Measurements from ENCODE around the gene PCSK1.

The PCSK1 gene

DNA sequence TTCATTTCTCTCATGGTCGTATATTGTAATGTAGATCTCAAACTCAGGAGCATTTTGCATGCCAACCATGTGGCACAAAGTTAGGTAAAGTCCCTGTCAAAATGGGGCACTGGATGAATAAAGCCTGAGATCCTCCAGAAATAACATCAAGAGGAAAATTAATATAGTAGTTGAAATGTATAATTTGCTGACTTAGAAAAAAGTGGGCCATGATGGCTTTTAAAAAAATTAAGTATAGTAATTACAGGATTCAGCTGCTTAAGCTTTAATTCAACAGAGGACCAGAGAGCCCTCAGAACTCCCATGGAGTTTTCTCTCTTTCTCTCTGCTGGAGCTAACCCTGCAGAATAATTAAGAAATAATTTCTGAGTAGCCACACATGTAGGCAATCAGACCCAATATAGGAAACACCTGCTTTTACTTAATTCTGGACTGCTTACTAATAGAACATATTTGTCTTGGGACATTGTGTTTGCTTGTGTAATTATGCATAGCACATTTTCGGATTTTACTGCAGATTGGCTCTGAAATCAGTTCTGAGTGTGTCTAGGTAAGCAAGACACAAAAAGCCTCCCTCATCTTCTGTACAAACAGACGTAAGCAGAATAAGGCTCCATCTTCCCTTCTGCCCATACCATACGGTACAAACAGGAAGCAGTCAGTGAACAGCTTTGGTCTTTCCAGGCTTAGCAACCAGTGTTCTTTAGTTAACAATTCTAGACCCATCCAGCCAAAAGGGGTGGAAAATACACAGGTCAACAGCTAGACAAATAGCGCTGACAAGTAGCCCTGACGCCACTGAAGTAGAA is 26.5 kb upstream of the PCSK1 start:
- no peaks in the 10 kb centered on the region for H3K27me3 ChIP-seq (ENCODE audit: control insufficient read depth, insufficient read depth, low read length)

DNA sequence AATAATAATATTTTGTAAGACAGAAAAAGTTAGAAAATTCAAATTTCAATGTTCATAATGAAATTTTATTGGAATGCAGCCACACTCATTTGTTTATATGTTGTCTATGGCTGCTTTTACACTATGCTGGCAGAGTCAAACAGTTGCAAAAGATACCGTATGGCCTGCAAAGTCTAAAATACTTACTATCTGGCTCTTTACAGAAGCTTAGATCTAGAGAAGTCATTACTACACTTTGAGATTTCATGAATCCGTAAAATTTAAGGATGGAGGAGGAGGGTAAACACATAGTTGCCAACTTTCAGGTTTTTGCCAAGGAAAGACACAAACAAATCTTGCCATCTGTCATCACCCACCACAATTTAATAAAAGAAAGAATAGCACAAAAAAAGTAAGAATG is 25.1 kb upstream of the PCSK1 start:
- Histone ChIP-seq H3K27ac (ENCODE audit: low read length) (no peak overlapping the region), H3K9me3 (ENCODE audit: control insufficient read depth, insufficient read depth, low read length) (no peaks in the 10 kb centered on the region), H3K36me3 (ENCODE audit: control insufficient read depth, insufficient read depth, low read length) (no peaks in the 10 kb centered on the region), H3K4me3 (ENCODE audit: low read length) (no peak overlapping the region), H3K27me3 (ENCODE audit: control insufficient read depth, insufficient read depth, low read length) (no peaks in the 10 kb centered on the region), H3K4me1 (ENCODE audit: control insufficient read depth, insufficient read depth, low read length) (no peaks in the 10 kb centered on the region)
- no CpG with 5 or more reads among the region's 2 CpGs for WGBS (ENCODE audit: insufficient coverage, insufficient read length)
- DNase-seq (ENCODE audit: low read depth, low spot score): no peak

More for the DNA sequence above, 26.5 kb upstream of the PCSK1 start:
- H3K9me3 ChIP-seq (ENCODE audit: control insufficient read depth, insufficient read depth, low read length): no peaks in the 10 kb centered on the region
- DNase-seq (ENCODE audit: low read depth, low spot score): no peak
- H3K4me3 ChIP-seq (ENCODE audit: low read length): no peak overlapping the region
- no CpG with 5 or more reads among the region's 6 CpGs for WGBS (ENCODE audit: insufficient coverage, insufficient read length)
- no peaks in the 10 kb centered on the region for H3K36me3 ChIP-seq (ENCODE audit: control insufficient read depth, insufficient read depth, low read length)
- H3K27ac ChIP-seq (ENCODE audit: low read length): no peak overlapping the region
- H3K4me1 ChIP-seq (ENCODE audit: control insufficient read depth, insufficient read depth, low read length): no peaks in the 10 kb centered on the region

DNA sequence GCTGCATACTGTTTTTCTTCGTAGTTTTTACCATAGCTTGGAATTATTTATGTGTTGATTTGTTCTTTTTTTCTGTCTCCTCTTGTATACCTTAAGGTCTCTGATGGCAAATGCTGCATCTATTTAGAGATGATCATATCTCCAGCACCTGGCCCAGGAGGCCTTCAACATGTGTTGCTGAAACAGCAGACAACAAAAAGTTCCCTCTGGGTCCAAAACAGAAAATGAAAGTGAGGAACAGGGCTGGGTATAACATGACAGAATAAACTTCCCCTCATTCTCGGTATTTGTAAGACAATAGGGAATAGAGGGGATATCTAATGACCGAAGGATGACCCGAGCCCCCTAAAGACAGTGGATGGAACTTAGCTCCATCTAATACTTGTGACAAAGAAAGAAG is 22.7 kb upstream of the PCSK1 start:
- H3K36me3 ChIP-seq (ENCODE audit: control insufficient read depth, insufficient read depth, low read length): no peaks in the 10 kb centered on the region
- no CpG with 5 or more reads among the region's 4 CpGs for WGBS (ENCODE audit: insufficient coverage, insufficient read length)
- no peak overlapping the region for H3K27ac ChIP-seq (ENCODE audit: low read length)
- no peaks in the 10 kb centered on the region for H3K9me3 ChIP-seq (ENCODE audit: control insufficient read depth, insufficient read depth, low read length)
- DNase-seq (ENCODE audit: low read depth, low spot score): no peak
- H3K4me3 ChIP-seq (ENCODE audit: low read length): no peak overlapping the region
- no peaks in the 10 kb centered on the region for H3K4me1 ChIP-seq (ENCODE audit: control insufficient read depth, insufficient read depth, low read length)
- no peaks in the 10 kb centered on the region for H3K27me3 ChIP-seq (ENCODE audit: control insufficient read depth, insufficient read depth, low read length)

DNA sequence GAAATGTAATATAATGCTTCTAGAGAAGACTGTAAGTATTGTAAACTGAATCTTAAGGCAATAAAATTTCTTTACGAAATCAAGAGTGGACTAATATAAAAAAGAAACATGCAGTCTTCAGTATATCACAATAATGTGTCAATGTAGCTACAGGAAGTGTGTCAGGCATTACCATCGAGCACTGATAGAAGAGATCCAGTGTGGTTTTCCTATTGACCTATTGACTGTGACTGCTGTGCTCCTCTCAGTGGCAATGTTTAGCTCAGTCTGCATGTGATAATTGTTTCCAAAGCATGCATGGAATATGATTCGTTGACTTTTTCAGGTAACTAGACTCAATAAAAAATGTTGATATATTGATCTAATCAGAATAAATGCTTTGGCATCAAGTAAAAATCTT is 20.3 kb upstream of the PCSK1 start:
- H3K27ac ChIP-seq (ENCODE audit: low read length): no peak overlapping the region
- no peak overlapping the region for H3K4me3 ChIP-seq (ENCODE audit: low read length)
- no peaks in the 10 kb centered on the region for H3K36me3 ChIP-seq (ENCODE audit: control insufficient read depth, insufficient read depth, low read length)
- WGBS (ENCODE audit: insufficient coverage, insufficient read length): no CpG with 5 or more reads among the region's 3 CpGs
- no peaks in the 10 kb centered on the region for H3K9me3 ChIP-seq (ENCODE audit: control insufficient read depth, insufficient read depth, low read length)
- DNase-seq (ENCODE audit: low read depth, low spot score): no peak
- H3K4me1 ChIP-seq (ENCODE audit: control insufficient read depth, insufficient read depth, low read length): no peaks in the 10 kb centered on the region
- H3K27me3 ChIP-seq (ENCODE audit: control insufficient read depth, insufficient read depth, low read length): no peaks in the 10 kb centered on the region

DNA sequence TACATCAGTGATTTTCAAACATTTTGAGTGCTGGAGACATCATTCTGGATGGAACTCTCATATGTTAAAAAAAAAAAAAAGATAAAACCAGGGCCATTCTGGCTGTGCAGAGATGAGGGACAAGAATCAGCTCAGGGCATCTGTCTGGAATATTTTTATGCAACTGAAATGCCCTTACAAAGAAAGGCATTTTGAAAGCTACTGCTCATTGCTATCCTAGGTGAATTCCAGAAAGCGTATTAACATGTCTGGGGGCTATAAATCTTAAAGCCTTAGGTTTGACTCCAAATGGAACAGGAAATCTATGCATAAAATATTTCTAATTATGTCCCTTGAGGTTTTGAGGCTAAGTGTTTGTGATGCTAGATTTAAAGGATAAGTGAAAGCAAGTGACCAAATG is 14.9 kb upstream of the PCSK1 start:
- Histone ChIP-seq H3K4me3 (ENCODE audit: low read length) (no peak overlapping the region), H3K27ac (ENCODE audit: low read length) (no peak overlapping the region), H3K27me3 (ENCODE audit: control insufficient read depth, insufficient read depth, low read length) (no peaks in the 10 kb centered on the region), H3K4me1 (ENCODE audit: control insufficient read depth, insufficient read depth, low read length) (peaks cover 2% of the 10 kb centered on the region; the same call in 1 of the 2 replicates), H3K9me3 (ENCODE audit: control insufficient read depth, insufficient read depth, low read length) (no peaks in the 10 kb centered on the region), H3K36me3 (ENCODE audit: control insufficient read depth, insufficient read depth, low read length) (no peaks in the 10 kb centered on the region)
- DNase-seq (ENCODE audit: low read depth, low spot score): no peak
- no CpG with 5 or more reads among the region's 1 CpG for WGBS (ENCODE audit: insufficient coverage, insufficient read length)

DNA sequence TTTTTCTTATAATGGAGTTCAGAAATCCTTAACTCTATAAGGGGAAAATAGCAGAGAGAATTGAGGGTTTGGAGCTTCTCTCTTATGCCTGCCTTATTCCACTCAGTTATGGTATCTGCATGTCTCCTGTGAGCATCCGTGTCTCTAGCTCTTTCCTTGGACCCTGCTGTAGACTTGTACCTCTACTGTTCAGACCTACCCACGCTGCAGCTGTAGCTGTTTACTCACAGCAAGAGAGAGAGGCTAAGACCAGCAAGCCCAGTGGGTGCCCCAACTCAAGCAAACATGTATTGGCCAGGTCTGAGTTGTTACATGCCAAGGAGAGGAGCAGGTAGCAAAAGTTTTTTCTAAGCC is 7.1 kb upstream of the PCSK1 start:
- Histone ChIP-seq H3K4me3 (ENCODE audit: low read length) (no peak overlapping the region), H3K4me1 (ENCODE audit: control insufficient read depth, insufficient read depth, low read length) (no peaks in the 10 kb centered on the region), H3K27ac (ENCODE audit: low read length) (no peak overlapping the region), H3K9me3 (ENCODE audit: control insufficient read depth, insufficient read depth, low read length) (no peaks in the 10 kb centered on the region), H3K36me3 (ENCODE audit: control insufficient read depth, insufficient read depth, low read length) (no peaks in the 10 kb centered on the region), H3K27me3 (ENCODE audit: control insufficient read depth, insufficient read depth, low read length) (no peaks in the 10 kb centered on the region)
- WGBS (ENCODE audit: insufficient coverage, insufficient read length): no CpG with 5 or more reads among the region's 2 CpGs
- no peak for DNase-seq (ENCODE audit: low read depth, low spot score)

DNA sequence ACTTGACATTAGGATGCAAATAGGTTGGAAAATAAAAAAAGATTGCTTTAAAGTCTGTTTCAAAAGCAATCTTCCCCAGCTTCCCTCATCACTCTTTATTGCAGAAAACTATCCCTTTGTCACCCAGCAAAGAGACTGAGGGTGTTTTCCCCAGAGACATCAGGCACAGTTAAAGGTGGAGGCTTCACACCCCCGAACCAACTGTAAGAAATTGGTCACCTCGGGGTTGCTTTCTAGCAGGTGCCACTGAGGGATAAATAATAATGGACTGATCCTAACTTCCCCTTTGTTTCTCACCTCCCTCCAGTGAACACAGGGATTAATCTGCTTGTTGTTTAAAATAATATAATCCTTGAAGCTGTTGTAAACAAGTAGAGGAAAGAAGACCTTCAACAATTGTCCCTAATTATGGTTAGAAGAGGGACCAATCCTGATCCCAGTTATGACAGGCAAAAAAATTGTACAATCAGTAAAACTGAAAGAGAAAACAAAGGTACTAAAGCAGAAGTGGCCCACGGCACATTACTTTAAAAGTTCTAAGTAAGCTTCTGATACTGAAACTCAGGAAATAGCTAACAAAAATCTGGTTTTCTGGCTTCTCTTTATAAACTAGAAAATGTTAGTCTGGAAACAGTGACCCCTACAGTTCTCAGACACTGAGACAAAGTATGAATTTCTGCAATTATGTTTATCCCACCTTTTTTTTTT is 6.6 kb upstream of the PCSK1 start:
- no peak for DNase-seq (ENCODE audit: low read depth, low spot score)
- peaks cover 2% of the 10 kb centered on the region; the same call in 1 of the 2 replicates for H3K4me1 ChIP-seq (ENCODE audit: control insufficient read depth, insufficient read depth, low read length)
- no peaks in the 10 kb centered on the region for H3K9me3 ChIP-seq (ENCODE audit: control insufficient read depth, insufficient read depth, low read length)
- peaks cover 3% of the 10 kb centered on the region; the same call in 1 of the 2 replicates for H3K27me3 ChIP-seq (ENCODE audit: control insufficient read depth, insufficient read depth, low read length)
- H3K27ac ChIP-seq (ENCODE audit: low read length): no peak overlapping the region
- H3K4me3 ChIP-seq (ENCODE audit: low read length): no peak overlapping the region
- H3K36me3 ChIP-seq (ENCODE audit: control insufficient read depth, insufficient read depth, low read length): no peaks in the 10 kb centered on the region
- no CpG with 5 or more reads among the region's 3 CpGs for WGBS (ENCODE audit: insufficient coverage, insufficient read length)

DNA sequence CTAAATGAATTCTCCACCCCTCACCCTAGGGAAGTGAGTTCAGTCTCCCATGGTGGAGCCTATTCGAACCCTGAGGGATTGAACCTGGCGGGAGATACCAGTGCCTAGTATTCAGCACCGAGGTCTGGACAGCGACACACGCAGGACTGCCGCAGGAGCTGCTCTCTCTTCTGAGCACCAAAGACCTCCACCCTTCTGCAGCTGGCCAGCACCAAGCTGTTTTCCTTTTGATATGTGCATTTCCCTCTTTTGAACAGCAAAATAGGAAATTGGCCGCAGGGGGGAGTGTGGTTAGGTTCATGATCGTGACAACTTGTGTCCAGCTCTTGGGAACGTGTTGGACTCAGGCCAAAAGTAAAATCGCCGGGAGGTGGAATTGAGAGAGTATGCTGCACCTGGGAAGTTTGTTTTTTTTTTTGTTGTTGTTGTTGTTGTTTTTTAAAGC is 1.2 kb upstream of the PCSK1 start:
- Histone ChIP-seq H3K36me3 (ENCODE audit: control insufficient read depth, insufficient read depth, low read length) (no peaks in the 10 kb centered on the region), H3K27me3 (ENCODE audit: control insufficient read depth, insufficient read depth, low read length) (peaks cover 20% of the 10 kb centered on the region; the same call in 1 of the 2 replicates), H3K4me1 (ENCODE audit: control insufficient read depth, insufficient read depth, low read length) (peaks cover 3% of the 10 kb centered on the region; the same call in 1 of the 2 replicates), H3K4me3 (ENCODE audit: low read length) (no peak overlapping the region), H3K9me3 (ENCODE audit: control insufficient read depth, insufficient read depth, low read length) (no peaks in the 10 kb centered on the region), H3K27ac (ENCODE audit: low read length) (no peak overlapping the region)
- WGBS (ENCODE audit: insufficient coverage, insufficient read length): no CpG with 5 or more reads among the region's 11 CpGs
- peak; percentile 77 for DNase-seq (ENCODE audit: low read depth, low spot score)

DNA sequence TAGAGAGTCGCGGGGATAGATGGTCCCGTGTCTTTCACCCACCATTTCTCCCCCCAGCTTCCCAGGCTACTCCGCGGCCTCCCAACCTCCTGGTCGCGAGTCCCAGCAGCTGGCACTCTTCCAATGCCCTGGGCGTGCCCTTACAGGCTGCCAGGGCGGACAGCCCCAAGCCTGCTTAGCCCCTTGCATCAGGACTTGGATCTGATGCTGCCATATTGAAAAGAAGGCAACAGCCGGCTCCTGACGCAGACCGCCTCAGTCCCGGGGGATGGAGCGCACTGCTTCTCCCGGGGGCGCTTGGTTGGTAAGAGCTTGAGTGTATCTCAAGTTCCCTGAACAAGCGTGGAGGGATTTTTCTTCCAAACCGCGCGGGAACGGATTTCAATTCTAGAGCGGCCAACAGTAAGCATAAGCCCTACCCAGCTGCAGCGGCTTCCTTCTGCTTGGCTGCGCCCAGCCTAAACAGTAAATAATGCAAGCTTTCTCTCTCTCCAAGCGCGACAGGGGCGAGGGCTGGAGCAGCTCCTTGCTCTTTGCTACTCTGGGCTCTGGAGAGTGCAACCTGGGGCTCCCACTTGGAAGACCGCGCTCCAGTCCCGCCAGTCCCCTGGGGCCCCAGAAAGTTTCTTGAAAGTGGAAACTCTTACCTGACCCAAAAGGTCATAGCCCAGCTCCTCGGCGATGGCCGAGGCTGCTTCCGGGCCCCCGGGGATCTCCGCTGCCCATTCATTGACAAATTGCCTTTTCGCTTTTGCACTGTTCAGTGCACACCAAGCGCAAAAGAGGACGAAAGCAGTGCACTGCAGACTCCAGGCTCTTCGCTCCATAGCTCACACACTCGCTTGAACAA is 607 bp downstream of the PCSK1 start:
- Histone ChIP-seq H3K9me3 (ENCODE audit: control insufficient read depth, insufficient read depth, low read length) (no peaks in the 10 kb centered on the region), H3K36me3 (ENCODE audit: control insufficient read depth, insufficient read depth, low read length) (no peaks in the 10 kb centered on the region), H3K4me1 (ENCODE audit: control insufficient read depth, insufficient read depth, low read length) (peaks cover 3% of the 10 kb centered on the region; the same call in 1 of the 2 replicates), H3K27me3 (ENCODE audit: control insufficient read depth, insufficient read depth, low read length) (peaks cover 20% of the 10 kb centered on the region; the same call in 1 of the 2 replicates), H3K4me3 (ENCODE audit: low read length) (peak overlapping the region; percentile 56), H3K27ac (ENCODE audit: low read length) (no peak overlapping the region)
- no CpG with 5 or more reads among the region's 41 CpGs for WGBS (ENCODE audit: insufficient coverage, insufficient read length)
- no peak for DNase-seq (ENCODE audit: low read depth, low spot score)
